Effector CD8-positive, alpha-beta T cell (primary cell): ENCODE measurements around the gene PLXNB3.

Source experiments
- DNase-seq: peaks from one replicate; lab custom pipeline; 2025; lab: John Stamatoyannopoulos, UW

The PLXNB3 gene

GRCh38 chrX:153773741-153774575 lies 9.9 kb downstream of the PLXNB3 start:
- DNase-seq: no peak

GRCh38 chrX:153774576-153775292 lies 10.7 kb downstream of the PLXNB3 start:
- no peak for DNase-seq

GRCh38 chrX:153775293-153776119 lies 11.5 kb downstream of the PLXNB3 start:
- no peak for DNase-seq

- DNase-seq: no peak
Observed at GRCh38 chrX:153776120-153776599, 12.1 kb downstream of the PLXNB3 start.

- no peak for DNase-seq
Observed at GRCh38 chrX:153776611-153777045, 12.6 kb downstream of the PLXNB3 start.

GRCh38 chrX:153777261-153778090 lies 13.4 kb downstream of the PLXNB3 start:
- no peak for DNase-seq

- DNase-seq: no peak
Observed at GRCh38 chrX:153778181-153778580, 14.1 kb downstream of the PLXNB3 start.

GRCh38 chrX:153778684-153779101 lies 14.6 kb downstream of the PLXNB3 start:
- DNase-seq: no peak

GRCh38 chrX:153779891-153780677 lies 16.0 kb downstream of the PLXNB3 start:
- DNase-seq: no peak

- DNase-seq: no peak
Observed at GRCh38 chrX:153780678-153781427, 16.8 kb downstream of the PLXNB3 start, which contains the start of gene SRPK3. SRPK3 (plus strand) TSS chrX:153781041; CDS start chrX:153781087, 46 bp downstream.

GRCh38 chrX:153781428-153782047 lies 17.5 kb downstream of the PLXNB3 start:
- DNase-seq: no peak

- no peak for DNase-seq
Observed at GRCh38 chrX:153782313-153782712, 18.3 kb downstream of the PLXNB3 start.

GRCh38 chrX:153782871-153783270 lies 18.8 kb downstream of the PLXNB3 start:
- DNase-seq: no peak

- DNase-seq: no peak
Observed at GRCh38 chrX:153783378-153784013, 19.4 kb downstream of the PLXNB3 start.

- DNase-seq: no peak
Observed at GRCh38 chrX:153784325-153784967, 20.4 kb downstream of the PLXNB3 start.

GRCh38 chrX:153786669-153787068 lies 22.6 kb downstream of the PLXNB3 start:
- no peak for DNase-seq

- no peak for DNase-seq
Observed at GRCh38 chrX:153789654-153790053, 25.6 kb downstream of the PLXNB3 start.
